ENCODE results near the gene CXCR1.
A peak's percentile ranks its signal among the peaks of the same experiment; 100 is the strongest.
"Not testable (repeated sequence)": the region's sequence is repeated elsewhere in the genome, so short reads cannot be mapped to it uniquely, and the experiment has no call there.

Gene CXCR1

GRCh38 chr2:218155953-218156479, 10.7 kb downstream of the CXCR1 start:
- no peak for DNase-seq

- no peak for DNase-seq
Observed at GRCh38 chr2:218152777-218153176, 14.0 kb downstream of the CXCR1 start.

GRCh38 chr2:218152172-218152571, 14.6 kb downstream of the CXCR1 start:
- no peak for DNase-seq

- DNase-seq = no peak
Observed at GRCh38 chr2:218149848-218150440, 16.8 kb downstream of the CXCR1 start.

GRCh38 chr2:218149098-218149497, 17.7 kb downstream of the CXCR1 start:
- no peak for DNase-seq

GRCh38 chr2:218146056-218146455, 20.7 kb downstream of the CXCR1 start:
- DNase-seq = no peak

- DNase-seq = no peak
Observed at GRCh38 chr2:218145124-218145523, 21.6 kb downstream of the CXCR1 start.

- no peak for DNase-seq
Observed at GRCh38 chr2:218138047-218138446, 28.7 kb downstream of the CXCR1 start.

GRCh38 chr2:218137514-218137913, 29.2 kb downstream of the CXCR1 start:
- no peak for DNase-seq

GRCh38 chr2:218130822-218131221, 35.9 kb downstream of the CXCR1 start:
- no peak for DNase-seq

GRCh38 chr2:218130377-218130776, 36.4 kb downstream of the CXCR1 start:
- DNase-seq = peak; percentile 4 to 14

- DNase-seq = no peak
Observed at GRCh38 chr2:218129458-218130135, 37.2 kb downstream of the CXCR1 start.

GRCh38 chr2:218128781-218129457, 37.8 kb downstream of the CXCR1 start:
- no peak for DNase-seq

GRCh38 chr2:218127929-218128455, 38.8 kb downstream of the CXCR1 start:
- no peak for DNase-seq

- DNase-seq = peak in 1 of 2 donors; percentile 9
Observed at GRCh38 chr2:218125626-218126080, 41.1 kb downstream of the CXCR1 start, which contains the start of gene CXCR2. Gene CXCR2 (plus strand): TSS chr2:218126028. CDS start chr2:218134802, 8,774 bp downstream.

- no peak for DNase-seq
Observed at GRCh38 chr2:218125095-218125494, 41.7 kb downstream of the CXCR1 start.

GRCh38 chr2:218123986-218124385, 42.8 kb downstream of the CXCR1 start:
- DNase-seq = no peak

- DNase-seq = not testable (repeated sequence)
Observed at GRCh38 chr2:218122286-218122685, 44.5 kb downstream of the CXCR1 start.

- not testable (repeated sequence) for DNase-seq
Observed at GRCh38 chr2:218121789-218122188, 45.0 kb downstream of the CXCR1 start.
